Esophagus mucosa (tissue), 1 donor: Measurements from ENCODE around the gene PALLD. TPM values are rescaled to one million over a fixed set of nuclear protein-coding genes. Genes with fewer than 3 reads are reported as not detected.

Source experiments
- ATAC-seq: fragments of 200-7000 bp; cut with Tn5 transposase; one replicate; pipeline ENCODE4 v1.9.1; 2020
- total RNA-seq: library from RNA; stranded (reverse); gene quantifications from one replicate; pipeline ENCODE4 v1.2.4, GENCODE V29; 2023
- donor health status: DM: yes; HTN: yes; CAD: no.

The PALLD gene
- total RNA-seq, 1 donor from 2014 or later = 70.1 TPM

GRCh38 chr4:168648929-168649328, 152.1 kb downstream of the PALLD start:
- peak; percentile 52 for ATAC-seq

GRCh38 chr4:168651374-168651773, 154.5 kb downstream of the PALLD start:
- no peak for ATAC-seq

- ATAC-seq = no peak
These were observed 155.0 kb downstream of the PALLD start for GRCh38 chr4:168651864-168652263.

GRCh38 chr4:168652755-168653154, 155.9 kb downstream of the PALLD start:
- no peak for ATAC-seq

- peak; percentile 81 for ATAC-seq
These were observed 157.4 kb downstream of the PALLD start for GRCh38 chr4:168654104-168654847.

GRCh38 chr4:168654848-168655174, 158.0 kb downstream of the PALLD start:
- ATAC-seq = peak; percentile 5

- ATAC-seq = no peak
These were observed 158.3 kb downstream of the PALLD start for GRCh38 chr4:168655182-168655581.

GRCh38 chr4:168656055-168656660, 159.3 kb downstream of the PALLD start:
- peak; percentile 80 for ATAC-seq

GRCh38 chr4:168656946-168657473, 160.2 kb downstream of the PALLD start:
- peak; percentile 66 for ATAC-seq

GRCh38 chr4:168658751-168659150, 161.9 kb downstream of the PALLD start:
- ATAC-seq = no peak

GRCh38 chr4:168659741-168660465, 163.1 kb downstream of the PALLD start:
- ATAC-seq = no peak

GRCh38 chr4:168662297-168662984, 165.6 kb downstream of the PALLD start:
- no peak for ATAC-seq

- no peak for ATAC-seq
These were observed 167.5 kb downstream of the PALLD start for GRCh38 chr4:168664242-168664891.

- no peak for ATAC-seq
These were observed 169.7 kb downstream of the PALLD start for GRCh38 chr4:168666531-168666930.

GRCh38 chr4:168667376-168667775, 170.5 kb downstream of the PALLD start:
- no peak for ATAC-seq

GRCh38 chr4:168667921-168668320, 171.1 kb downstream of the PALLD start:
- ATAC-seq = no peak

- ATAC-seq = no peak
These were observed 176.6 kb downstream of the PALLD start for GRCh38 chr4:168673476-168673875.

- no peak for ATAC-seq
These were observed 177.4 kb downstream of the PALLD start for GRCh38 chr4:168674077-168674747.

GRCh38 chr4:168674866-168675265, 178.0 kb downstream of the PALLD start:
- no peak for ATAC-seq

GRCh38 chr4:168677063-168677462, 180.2 kb downstream of the PALLD start:
- no peak for ATAC-seq

GRCh38 chr4:168677879-168678278, 181.0 kb downstream of the PALLD start:
- ATAC-seq = no peak
